Liver (tissue), 3 donors: Measurements from ENCODE around the gene MUC6.

ENCODE experiments used
- CTCF ChIP-seq: fragments of 150-350 bp; IDR thresholded peaks from 2 replicates; pipeline ENCODE4 v1.5.1; 2017; ENCODE audit warnings: improper control_type of control experiment, low read depth, low read length; ENCODE audit not compliant: missing input control
- JUND ChIP-seq, 2 donors: IDR thresholded peaks; 2 replicates each; pipeline ENCODE4 v1.6.1; 2016; ENCODE audit warnings: antibody characterized with exemption in 2 of 2
- MAX ChIP-seq: IDR thresholded peaks from 2 replicates; pipeline ENCODE4 v1.6.1; 2016; ENCODE audit warnings: antibody characterized with exemption
- TF ChIP-seq, protein P1 (sequence below): IDR thresholded peaks from 2 replicates; pipeline ENCODE4 v1.6.1; 2016; ENCODE audit warnings: antibody characterized with exemption, mild to moderate bottlenecking
- donor health status: healthy.
- donor health status: healthy.

DNA sequence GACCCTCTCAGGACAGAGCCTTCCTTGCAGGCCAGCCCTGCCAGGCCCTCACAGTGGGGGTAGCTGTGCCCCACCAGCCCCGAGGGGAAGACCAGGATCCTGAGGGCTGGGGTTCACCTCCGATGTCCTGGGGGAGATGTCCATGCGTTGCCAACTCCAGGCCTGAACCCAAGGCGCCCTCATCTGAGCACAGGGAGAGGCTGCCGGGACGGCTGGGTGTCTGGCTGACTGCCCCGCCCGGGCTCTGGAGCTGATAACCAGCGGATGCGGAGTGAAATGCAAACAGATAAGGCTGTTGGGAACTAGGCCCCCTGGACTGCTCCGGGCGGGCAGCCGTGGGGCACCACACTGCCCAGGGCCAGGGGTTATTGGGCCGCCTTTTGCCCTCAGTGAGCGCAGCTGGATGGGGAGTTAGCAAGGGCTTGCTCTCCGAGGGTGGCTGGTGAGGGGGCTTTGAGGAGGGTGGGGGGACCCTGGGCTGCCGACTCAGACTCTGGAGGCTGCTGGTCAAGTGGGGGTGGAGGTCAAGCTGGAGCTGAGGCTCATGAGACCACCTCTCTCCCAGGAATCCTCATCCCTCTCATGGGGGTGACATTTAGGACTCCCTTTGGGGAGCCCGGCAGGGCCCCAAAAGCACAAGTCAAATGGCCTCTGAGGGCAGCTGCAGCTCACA, 5.6 kb upstream of the MUC6 start:
- TF ChIP-seq CTCF = no peak
- TF ChIP-seq, protein P1, sequence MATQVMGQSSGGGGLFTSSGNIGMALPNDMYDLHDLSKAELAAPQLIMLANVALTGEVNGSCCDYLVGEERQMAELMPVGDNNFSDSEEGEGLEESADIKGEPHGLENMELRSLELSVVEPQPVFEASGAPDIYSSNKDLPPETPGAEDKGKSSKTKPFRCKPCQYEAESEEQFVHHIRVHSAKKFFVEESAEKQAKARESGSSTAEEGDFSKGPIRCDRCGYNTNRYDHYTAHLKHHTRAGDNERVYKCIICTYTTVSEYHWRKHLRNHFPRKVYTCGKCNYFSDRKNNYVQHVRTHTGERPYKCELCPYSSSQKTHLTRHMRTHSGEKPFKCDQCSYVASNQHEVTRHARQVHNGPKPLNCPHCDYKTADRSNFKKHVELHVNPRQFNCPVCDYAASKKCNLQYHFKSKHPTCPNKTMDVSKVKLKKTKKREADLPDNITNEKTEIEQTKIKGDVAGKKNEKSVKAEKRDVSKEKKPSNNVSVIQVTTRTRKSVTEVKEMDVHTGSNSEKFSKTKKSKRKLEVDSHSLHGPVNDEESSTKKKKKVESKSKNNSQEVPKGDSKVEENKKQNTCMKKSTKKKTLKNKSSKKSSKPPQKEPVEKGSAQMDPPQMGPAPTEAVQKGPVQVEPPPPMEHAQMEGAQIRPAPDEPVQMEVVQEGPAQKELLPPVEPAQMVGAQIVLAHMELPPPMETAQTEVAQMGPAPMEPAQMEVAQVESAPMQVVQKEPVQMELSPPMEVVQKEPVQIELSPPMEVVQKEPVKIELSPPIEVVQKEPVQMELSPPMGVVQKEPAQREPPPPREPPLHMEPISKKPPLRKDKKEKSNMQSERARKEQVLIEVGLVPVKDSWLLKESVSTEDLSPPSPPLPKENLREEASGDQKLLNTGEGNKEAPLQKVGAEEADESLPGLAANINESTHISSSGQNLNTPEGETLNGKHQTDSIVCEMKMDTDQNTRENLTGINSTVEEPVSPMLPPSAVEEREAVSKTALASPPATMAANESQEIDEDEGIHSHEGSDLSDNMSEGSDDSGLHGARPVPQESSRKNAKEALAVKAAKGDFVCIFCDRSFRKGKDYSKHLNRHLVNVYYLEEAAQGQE = no peak
- TF ChIP-seq MAX = no peak
- TF ChIP-seq JUND (IDR thresholded peaks at IDR 0.05) = no peak
